IMR-90 (cell line): Measurements from ENCODE around the gene AHCTF1. TPM values are rescaled to one million over a fixed set of nuclear protein-coding genes. Genes with fewer than 3 reads are reported as not detected.

ENCODE experiments used
- ATAC-seq: fragments of 200-7000 bp; cut with Tn5 transposase; 2 replicates; pipeline ENCODE4 v1.9.1; 2020; ENCODE audit warnings: low read depth, mild to moderate bottlenecking, moderate library complexity
- BruUV-seq: library from RNA; stranded (reverse); fragments of 400-500 nt; replicated peaks from 2 replicates; lab custom pipeline; 2021; lab: Mats Ljungman, UMichigan
- CTCF ChIA-PET: fragments of 300-600 bp; formaldehyde crosslinking; extraction: SDS; loops from one replicate; lab custom pipeline; 2021; ENCODE audit warnings: antibody characterized with exemption; lab: Yijun Ruan, JAX
- POLR2A ChIA-PET: fragments of 300-600 bp; sonication (Branson Sonifier 250); formaldehyde crosslinking; loops from one replicate; lab custom pipeline; 2022; ENCODE audit warnings: antibody characterized with exemption; ENCODE audit not compliant: unreplicated experiment; lab: Charles Lee
- DNase-seq: peaks from one replicate; pipeline ENCODE4 v3.0.0; 2013
- H2AFZ ChIP-seq: replicated peaks from 2 replicates; pipeline ENCODE3; 2013; ENCODE audit warnings: low read length, mild to moderate bottlenecking; ENCODE audit not compliant: poor library complexity
- H2AK5ac ChIP-seq: 2 replicates; pipeline ENCODE4 v1.6.1; 2013; ENCODE audit warnings: low read depth, low read length, inconsistent platforms
- H2AK9ac ChIP-seq: replicated peaks from 2 replicates; pipeline ENCODE3; 2013; ENCODE audit warnings: mild to moderate bottlenecking, low read depth, low read length, moderate library complexity; ENCODE audit not compliant: poor library complexity
- H2BK120ac ChIP-seq: 2 replicates; pipeline ENCODE4 v1.6.1; 2013; ENCODE audit warnings: low read depth, low read length, inconsistent platforms
- H2BK15ac ChIP-seq: 3 replicates; pipeline ENCODE4 v1.6.1; 2013; ENCODE audit warnings: low read depth, low read length, inconsistent platforms
- H2BK20ac ChIP-seq: 2 replicates; pipeline ENCODE4 v1.6.1; 2013; ENCODE audit warnings: low read depth, mild to moderate bottlenecking, inconsistent platforms, low read length, moderate library complexity
- H2BK5ac ChIP-seq: 2 replicates; pipeline ENCODE4 v1.6.1; 2013; ENCODE audit warnings: mild to moderate bottlenecking, low read depth, low read length, inconsistent platforms; ENCODE audit not compliant: poor library complexity, severe bottlenecking
- H3K14ac ChIP-seq: replicated peaks from 2 replicates; pipeline ENCODE4 v1.6.1; 2013; ENCODE audit warnings: low read depth, low read length, inconsistent platforms
- H3K18ac ChIP-seq: 2 replicates; pipeline ENCODE4 v1.6.1; 2013; ENCODE audit warnings: low read depth, low read length, control low read depth
- H3K23ac ChIP-seq: 2 replicates; pipeline ENCODE4 v1.6.1; 2013; ENCODE audit warnings: low read depth, low read length, inconsistent platforms
- H3K27ac ChIP-seq: 2 replicates; pipeline ENCODE4 v1.5.1; 2013; ENCODE audit warnings: mild to moderate bottlenecking, control low read depth, low read length; ENCODE audit not compliant: insufficient read depth
- H3K27me3 ChIP-seq: 2 replicates; pipeline ENCODE4 v1.6.1; 2013; ENCODE audit warnings: low read length; ENCODE audit not compliant: control insufficient read depth, insufficient read depth
- H3K36me3 ChIP-seq: 2 replicates; pipeline ENCODE4 v1.6.1; 2013; ENCODE audit warnings: low read length, mixed read lengths; ENCODE audit not compliant: control insufficient read depth, insufficient read depth
- H3K4ac ChIP-seq: 2 replicates; pipeline ENCODE4 v1.6.1; 2013; ENCODE audit warnings: low read depth, low read length, inconsistent platforms
- H3K4me1 ChIP-seq: 2 replicates; pipeline ENCODE4 v1.6.1; 2013; ENCODE audit warnings: low read length, mixed read lengths; ENCODE audit not compliant: control insufficient read depth, insufficient read depth
- H3K4me2 ChIP-seq: 2 replicates; pipeline ENCODE4 v1.6.1; 2013; ENCODE audit warnings: low read depth, mild to moderate bottlenecking, control low read depth, low read length, moderate library complexity
- H3K4me3 ChIP-seq: 2 replicates; pipeline ENCODE4 v1.5.1; 2013; ENCODE audit warnings: low read depth, mild to moderate bottlenecking, control low read depth, low read length, moderate library complexity; ENCODE audit not compliant: insufficient read depth
- H3K56ac ChIP-seq: 2 replicates; pipeline ENCODE4 v1.6.1; 2013; ENCODE audit warnings: low read length, inconsistent platforms; ENCODE audit not compliant: insufficient read depth; ENCODE audit errors: extremely low read depth
- H3K79me1 ChIP-seq, 2 experiments: 2 replicates each; pipeline ENCODE4 v1.6.1; 2013; ENCODE audit warnings: low read length in 2 of 2, inconsistent platforms in 1 of 2, low read depth in 1 of 2
- H3K9ac ChIP-seq: 2 replicates; pipeline ENCODE4 v1.6.1; 2013; ENCODE audit warnings: low read depth, low read length, control low read depth
- H3K9me1 ChIP-seq: 2 replicates; pipeline ENCODE4 v1.6.1; 2013; ENCODE audit warnings: low read length, inconsistent platforms; ENCODE audit not compliant: insufficient read depth
- H3K9me3 ChIP-seq: 2 replicates; pipeline ENCODE4 v1.6.1; 2013; ENCODE audit warnings: low read length; ENCODE audit not compliant: control insufficient read depth, insufficient read depth
- H4K20me1 ChIP-seq: 2 replicates; pipeline ENCODE4 v1.6.1; 2013; ENCODE audit warnings: low read length, inconsistent platforms; ENCODE audit not compliant: insufficient read depth
- H4K5ac ChIP-seq: 2 replicates; pipeline ENCODE4 v1.6.1; 2013; ENCODE audit warnings: mild to moderate bottlenecking, low read depth, low read length, control low read depth
- H4K8ac ChIP-seq, 2 experiments: 2 replicates each; pipeline ENCODE4 v1.6.1; 2013; ENCODE audit warnings: low read depth in 2 of 2, low read length in 2 of 2, control low read depth in 1 of 2, inconsistent platforms in 1 of 2
- H4K91ac ChIP-seq: 2 replicates; pipeline ENCODE4 v1.6.1; 2013; ENCODE audit warnings: low read depth, low read length, inconsistent platforms; ENCODE audit not compliant: insufficient read depth
- RAD21 ChIP-seq: IDR thresholded peaks from 2 replicates; pipeline ENCODE4 v1.6.1; 2012; ENCODE audit warnings: low read length, improper control_type of control experiment
- SMC3 ChIP-seq: fragments of 150-350 bp; IDR thresholded peaks from 2 replicates; pipeline ENCODE4 v1.6.1; 2016; ENCODE audit warnings: low read depth, mild to moderate bottlenecking, antibody characterized with exemption, low read length, moderate library complexity
- WGBS, 2 experiments: methylation state at CpG; one replicate each; pipeline versions ENCODE4 v1.1.5 to v1.1.7; 2013; ENCODE audit warnings: missing lambda C conversion rate in 2 of 2; ENCODE audit not compliant: insufficient read length in 1 of 2; ENCODE audit errors: extremely low coverage in 2 of 2; 5-methylcytosine and 5-hydroxymethylcytosine counted together
- dilution Hi-C: fragments of 300-500 bp; cut with HindIII; formaldehyde crosslinking; loops from one replicate; pipeline ENCODE4 v1.14.3; 2018; ENCODE audit warnings: low sequenced_read_pairs; ENCODE audit not compliant: unreplicated experiment
- in situ Hi-C: fragments of 300-500 bp; cut with MboI; formaldehyde crosslinking; loops from 3 replicates; pipeline ENCODE4 v1.14.3; 2019; ENCODE audit warnings: low sequenced_read_pairs, inconsistent platforms, mixed read lengths
- intact Hi-C: fragments of 100-400 bp; cut with micrococcal nuclease; formaldehyde crosslinking; loops from 2 replicates; pipeline ENCODE4 v1.10.0; 2022
- polyA plus RNA-seq, 3 experiments: library from polyadenylated mRNA; depleted of rRNA; stranded (reverse); fragments of >200 nt; gene quantifications; 2 replicates each; pipeline ENCODE4 v1.2.3, GENCODE V29; 2012; ENCODE audit warnings: low replicate concordance in 1 of 3
- total RNA-seq: library from RNA; depleted of rRNA; stranded (reverse); fragments of >200 nt; gene quantifications from 2 replicates; pipeline ENCODE4 v1.2.3, GENCODE V29; 2012

The AHCTF1 gene
- total and polyA plus RNA-seq, 2 of the 4 experiments (the other 2 are of a cell fraction) = 8.9 to 29.0 TPM

DNA sequence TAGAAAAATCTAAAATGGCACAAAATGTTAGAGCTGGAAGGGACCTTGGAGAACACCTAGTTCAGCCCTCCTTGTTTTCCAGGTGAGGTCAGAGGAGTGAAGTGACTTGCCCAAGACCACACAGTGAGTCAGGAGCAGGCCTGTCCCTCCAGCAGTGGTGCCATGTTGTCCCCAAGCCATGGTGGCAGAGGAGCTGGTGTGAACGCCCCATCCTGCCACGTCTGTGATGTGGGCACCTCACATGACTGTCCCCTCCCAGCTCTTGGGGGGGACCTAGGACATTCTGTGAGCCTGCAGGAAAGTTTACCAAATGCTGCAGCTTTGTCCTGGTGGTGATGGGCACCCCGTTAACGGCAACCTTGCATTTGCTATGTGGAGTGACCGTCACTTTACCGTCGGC, 141.4 kb downstream of the AHCTF1 start:
- BruUV-seq = no TSS peak
- DNase-seq (no peak), ATAC-seq (no peak)
- Histone ChIP-seq H3K4me1 (peaks cover 9% of the 10 kb centered on the region; the same call in 1 of the 2 replicates), H3K9me1 (peaks cover 6% of the 10 kb centered on the region; the same call in 1 of the 2 replicates), H3K18ac (no peak overlapping the region), H2BK120ac (no peak overlapping the region), H2BK15ac (no peak overlapping the region), H3K4ac (no peak overlapping the region), H3K9ac (no peak overlapping the region), H2BK5ac (no peak overlapping the region), H2AK5ac (no peak overlapping the region), H3K56ac (no peak overlapping the region), H4K20me1 (no peaks in the 10 kb centered on the region), H3K27ac (no peak overlapping the region), H3K23ac (no peak overlapping the region), H3K27me3 (no peaks in the 10 kb centered on the region), H2BK20ac (no peak overlapping the region), H3K79me1 (no peaks in the 10 kb centered on the region), H3K9me3 (peaks cover 5% of the 10 kb centered on the region; the same call in 1 of the 2 replicates), H2AK9ac (no peak overlapping the region), H4K8ac (no peak overlapping the region), H4K5ac (no peak overlapping the region), H3K4me3 (no peak overlapping the region), H2AFZ (no peak overlapping the region), H3K14ac (no peak overlapping the region), H3K36me3 (no peaks in the 10 kb centered on the region), H3K4me2 (no peak overlapping the region), H4K91ac (no peak overlapping the region)
- CTCF ChIA-PET = no interaction called here
- in situ Hi-C loops = no loop called here
- dilution Hi-C loops = no loop called here
- intact Hi-C loops = no loop called here
- TF ChIP-seq RAD21 (no peak), SMC3 (no peak)
- WGBS, 2 experiments = 100% methylated on average over 1 of the region's 7 CpGs; no CpG with 5 or more reads in 1 of the 2 experiments
- POLR2A ChIA-PET = no interaction called here
